Posterior vena cava (tissue), 2 donors: ENCODE measurements around the gene TIMP2. TPM values are rescaled to one million over a fixed set of nuclear protein-coding genes. Genes with fewer than 3 reads are reported as not detected.

ENCODE experiments used
- DNase-seq: peaks from one replicate; pipeline ENCODE4 v3.0.0-alpha.2; 2020; ENCODE audit warnings: low spot score
- intact Hi-C, 2 donors: fragments of 100-400 bp; cut with DNase I; formaldehyde crosslinking; loops; one replicate each; pipeline versions ENCODE4 v1.14.1 to v1.14.2; 2022 to 2023
- total RNA-seq, 2 donors: library from RNA; stranded (reverse); fragmentation: NEBNext Ultra II Directional; extraction: Animal tissue kit (Norgen Biotek cat#: 25700); gene quantifications; one replicate each; pipeline ENCODE4 v1.2.1, GENCODE V29; 2021
- donor health status: DM: yes; HTN: yes; CAD: no.
- donor health status: DM: yes; HTN: yes; CAD: no.

The TIMP2 gene
- total RNA-seq, 2 donors from 2014 or later = 484 to 701 TPM

DNA sequence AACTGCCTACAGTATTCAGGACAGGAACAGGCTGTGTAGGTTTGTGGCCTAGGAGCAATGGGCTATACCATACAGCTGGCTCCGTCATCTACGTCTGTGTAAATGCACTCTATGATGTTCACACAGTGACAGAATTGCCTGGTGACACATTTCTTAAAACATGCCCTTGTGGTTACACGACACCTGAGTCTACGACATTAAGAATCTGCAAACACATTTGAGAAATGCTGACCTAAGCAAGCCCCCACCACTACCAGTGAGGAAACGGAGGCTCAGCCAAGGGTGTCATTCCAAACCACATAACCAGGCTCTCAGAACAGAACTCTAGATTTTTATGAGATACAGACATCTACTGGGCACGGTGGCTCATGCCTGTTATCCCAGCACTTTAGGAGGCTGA is 108.1 kb downstream of the TIMP2 start:
- intact Hi-C loops = no loop called here
- DNase-seq = no peak

DNA sequence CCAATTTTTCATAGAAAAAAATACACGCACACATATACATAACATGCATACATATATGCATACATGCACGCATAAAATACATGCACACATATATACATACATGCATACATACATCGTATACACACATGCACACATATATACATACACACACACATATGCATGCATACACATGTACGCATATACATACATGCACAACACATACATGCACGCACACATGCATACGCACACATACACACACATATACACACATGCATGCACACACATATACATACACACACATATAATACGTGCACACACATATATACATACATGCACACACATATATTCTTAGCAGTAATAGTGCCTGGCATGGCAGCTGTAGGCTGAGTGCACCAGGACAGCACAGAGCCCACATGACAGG is 109.5 kb downstream of the TIMP2 start:
- no peak for DNase-seq
- intact Hi-C loops = no loop called here

DNA sequence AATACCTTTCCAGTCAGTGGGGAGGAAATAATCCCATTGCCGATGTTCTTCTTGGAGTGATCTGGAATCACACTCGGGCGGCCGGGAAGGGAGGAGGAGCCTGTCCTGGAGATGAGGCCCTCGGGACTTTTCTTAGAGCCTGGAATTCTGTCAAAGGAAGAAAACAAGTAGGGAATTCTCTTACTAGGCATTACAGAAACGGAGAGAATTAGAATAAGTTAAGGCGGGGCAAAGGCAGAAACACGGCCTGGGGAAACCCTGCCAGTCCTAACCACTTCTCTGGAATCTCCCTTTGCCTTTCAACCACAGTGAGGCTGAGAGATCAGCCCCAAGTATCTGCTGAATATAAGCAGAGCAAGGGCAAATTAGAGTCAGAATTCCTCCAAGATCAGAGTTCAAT is 112.3 kb downstream of the TIMP2 start:
- intact Hi-C loops = no loop called here
- DNase-seq = no peak

DNA sequence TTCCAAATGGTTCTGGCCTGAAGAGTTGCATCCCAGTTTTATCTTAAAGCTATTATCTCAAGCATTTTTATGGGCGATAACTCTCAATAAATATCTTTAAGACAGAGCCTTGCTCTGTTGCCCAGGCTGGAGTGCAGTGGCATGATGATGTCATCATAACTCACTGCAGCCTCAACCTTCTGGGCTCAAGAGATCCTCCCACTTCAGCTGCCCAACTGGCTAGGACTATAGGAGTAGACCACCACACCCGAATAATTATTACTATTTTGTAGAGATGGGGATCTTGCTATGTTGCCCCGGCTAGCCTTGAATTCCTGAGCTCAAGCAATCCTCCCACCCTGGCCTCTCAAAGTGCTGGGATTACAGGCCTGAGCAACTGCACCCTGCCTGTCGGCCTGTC is 117.0 kb downstream of the TIMP2 start:
- DNase-seq = no peak
- intact Hi-C loops = no loop called here

DNA sequence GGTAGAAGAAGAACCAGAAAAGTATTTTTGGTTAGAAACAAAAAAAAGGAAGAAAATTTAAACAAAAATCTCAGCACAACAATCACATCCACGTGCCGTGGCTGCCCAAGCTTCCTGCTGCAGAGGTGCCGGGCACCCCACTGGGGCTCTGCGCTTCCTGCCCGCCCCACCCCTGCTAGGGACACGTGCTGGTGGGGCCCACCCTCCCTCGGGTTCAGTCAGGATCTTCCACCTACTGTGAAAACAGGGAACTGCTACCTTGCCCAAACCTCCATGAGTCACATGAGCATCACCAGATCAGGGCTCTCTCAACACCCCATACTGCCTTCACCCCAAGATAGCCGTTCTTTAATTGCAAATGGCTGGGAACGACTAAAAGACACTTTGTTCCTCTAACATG is 118.7 kb downstream of the TIMP2 start:
- intact Hi-C loops = no loop called here
- no peak for DNase-seq

DNA sequence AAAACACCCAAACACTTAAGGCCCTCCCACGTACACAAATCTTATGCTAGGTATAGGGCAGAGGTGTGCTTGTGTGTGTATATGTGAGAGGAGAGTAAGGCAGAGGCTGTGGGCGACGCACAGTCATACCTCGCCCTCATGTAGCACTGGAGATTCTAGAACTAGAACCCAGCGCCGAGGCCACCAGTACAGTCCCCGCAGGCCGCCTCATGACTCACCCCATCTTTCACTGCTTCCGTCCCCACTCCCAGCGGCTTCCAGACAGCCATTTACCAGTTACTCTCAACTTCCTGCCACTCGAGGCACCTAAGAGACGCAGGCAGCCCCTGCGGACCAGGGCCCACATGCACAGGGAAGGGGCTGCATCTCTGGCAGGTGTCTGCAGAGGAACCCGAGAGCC is 119.9 kb downstream of the TIMP2 start:
- DNase-seq = no peak
- intact Hi-C loops = no loop called here

DNA sequence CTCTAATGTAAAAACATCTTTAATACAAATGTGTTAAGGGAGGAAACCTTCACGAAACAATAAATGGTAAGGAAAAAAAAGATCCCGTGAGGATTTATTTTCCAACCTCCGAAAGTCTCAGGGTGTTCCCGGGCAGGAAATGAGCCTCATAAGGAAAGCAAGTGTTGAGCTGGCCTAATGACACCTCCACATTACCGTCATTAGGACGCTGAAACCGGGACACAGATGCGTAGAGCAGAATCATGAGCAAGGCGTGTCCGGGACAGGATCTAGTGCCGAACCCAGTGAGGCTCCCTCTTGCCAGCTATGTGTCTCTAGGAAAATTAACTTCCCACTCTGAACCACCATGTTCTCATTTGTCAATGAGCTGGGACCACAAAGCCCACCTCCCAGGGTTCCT is 120.4 kb downstream of the TIMP2 start:
- intact Hi-C loops = no loop called here
- no peak for DNase-seq

DNA sequence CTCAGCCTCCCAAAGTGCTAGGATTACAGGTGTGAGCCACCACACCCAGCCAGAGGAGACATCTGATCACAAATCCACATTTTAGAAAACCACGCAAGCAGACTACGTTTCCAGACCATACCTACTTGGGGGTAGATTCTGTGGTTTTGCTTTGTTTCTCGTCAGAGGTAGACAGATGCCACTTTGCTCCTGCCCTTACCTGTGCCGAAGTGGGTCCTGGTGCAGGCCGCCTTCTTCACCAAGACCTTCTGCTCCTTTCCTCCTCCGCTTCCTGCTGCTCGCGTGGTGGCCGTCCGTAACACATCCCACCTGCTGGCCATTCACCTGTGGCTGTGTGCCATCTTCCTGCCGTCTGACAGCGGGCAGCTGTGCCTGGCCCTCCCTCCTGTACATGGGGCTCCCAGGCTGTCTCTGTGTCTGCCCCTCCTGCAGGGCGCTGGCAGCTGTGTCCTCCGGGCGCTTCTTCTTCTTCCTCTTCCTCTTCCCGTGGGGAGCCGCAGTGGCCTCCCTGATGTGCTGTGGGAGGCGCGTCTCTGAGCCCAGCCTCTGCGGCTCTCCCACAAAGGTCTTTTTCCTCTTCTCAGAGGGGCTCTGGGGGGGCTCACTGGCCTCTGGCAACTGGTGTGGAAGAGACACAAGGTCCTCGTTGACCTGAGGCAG is 121.9 kb downstream of the TIMP2 start:
- intact Hi-C loops = no loop called here
- DNase-seq = no peak

Other genes starting within 250 kb of the TIMP2 start
- 10 to 100 TPM; 27.0 to 42.9 TPM for gene CYTH1, start 143.1 kb downstream of the TIMP2 start, total RNA-seq
- gene USP36, start 84.6 kb downstream of the TIMP2 start, total RNA-seq = 10 to 100 TPM; 47.1 to 52.1 TPM
- gene CEP295NL, start 22.2 kb downstream of the TIMP2 start, total RNA-seq = 1 to 10 TPM; 4.1 to 4.9 TPM
- gene LGALS3BP, start 54.5 kb upstream of the TIMP2 start, total RNA-seq = 100 to 1,000 TPM; 103 to 163 TPM
- gene CANT1, start 84.4 kb upstream of the TIMP2 start, total RNA-seq = 10 to 100 TPM; 29.5 to 34.7 TPM
- gene C1QTNF1, start 98.8 kb upstream of the TIMP2 start, total RNA-seq = 100 to 1,000 TPM; 172 to 261 TPM
- 10 to 100 TPM; 18.2 to 29.7 TPM for gene ENGASE, start 149.4 kb upstream of the TIMP2 start, total RNA-seq